PC-9 (cell line): ENCODE results near the gene ADAMTS2.

Source experiments
- CTCF ChIP-seq: fragments of 200-600 bp; sonication (generic); conservative IDR thresholded peaks from 2 replicates; pipeline ENCODE4 v1.6.1; 2017; ENCODE audit warnings: mixed run types, antibody characterized with exemption, mild to moderate bottlenecking, moderate library complexity
- EZH2 ChIP-seq: fragments of 200-600 bp; sonication (generic); IDR thresholded peaks from 2 replicates; pipeline ENCODE4 v1.8.0; 2017; ENCODE audit warnings: antibody characterized with exemption, low read depth

- TF ChIP-seq CTCF (no peak), EZH2 (no peak)
Measured at GRCh38 chr5:179217356-179217755, 127.9 kb downstream of the ADAMTS2 start.
